HEK293 (cell line): ENCODE data around the gene CRP.

Experiments used
- CTCF ChIP-seq: fragments of 450-650 bp; formaldehyde crosslinking; IDR thresholded peaks from 2 replicates; pipeline ENCODE4 v1.5.1; 2016; ENCODE audit warnings: missing biosample characterization, missing genetic modification characterization
- HIC1 ChIP-seq: fragments of 450-650 bp; formaldehyde crosslinking; IDR thresholded peaks from 2 replicates; pipeline ENCODE4 v1.5.1; 2016; ENCODE audit warnings: missing biosample characterization, missing genetic modification characterization
- REPIN1 ChIP-seq: fragments of 450-650 bp; formaldehyde crosslinking; IDR thresholded peaks from 2 replicates; pipeline ENCODE4 v1.5.1; 2017; ENCODE audit warnings: missing biosample characterization, missing genetic modification characterization, low read depth
- REST ChIP-seq: fragments of 450-650 bp; formaldehyde crosslinking; IDR thresholded peaks from 2 replicates; pipeline ENCODE4 v1.5.1; 2016; ENCODE audit warnings: missing biosample characterization, missing genetic modification characterization
- SCRT2 ChIP-seq: fragments of 450-650 bp; formaldehyde crosslinking; IDR thresholded peaks from 2 replicates; pipeline ENCODE4 v1.5.1; 2016; ENCODE audit warnings: missing biosample characterization, missing genetic modification characterization
- ZBTB21 ChIP-seq: fragments of 450-650 bp; formaldehyde crosslinking; IDR thresholded peaks from 2 replicates; pipeline ENCODE4 v1.5.1; 2017; ENCODE audit warnings: missing biosample characterization, missing genetic modification characterization
- ZBTB8A ChIP-seq: fragments of 450-650 bp; formaldehyde crosslinking; IDR thresholded peaks from 2 replicates; pipeline ENCODE4 v1.5.1; 2016; ENCODE audit warnings: missing biosample characterization, missing genetic modification characterization
- ZFP41 ChIP-seq: fragments of 450-650 bp; formaldehyde crosslinking; IDR thresholded peaks from 2 replicates; pipeline ENCODE4 v1.5.1; 2016; ENCODE audit warnings: missing biosample characterization, missing genetic modification characterization, borderline replicate concordance
- ZNF121 ChIP-seq: fragments of 450-650 bp; formaldehyde crosslinking; IDR thresholded peaks from 2 replicates; pipeline ENCODE4 v1.5.1; 2016; ENCODE audit warnings: missing biosample characterization, missing genetic modification characterization
- ZNF514 ChIP-seq: fragments of 450-650 bp; formaldehyde crosslinking; IDR thresholded peaks from 2 replicates; pipeline ENCODE4 v1.5.1; 2016; ENCODE audit warnings: missing biosample characterization, missing genetic modification characterization

GRCh38 chr1:159749630-159750029 is 35.2 kb upstream of the CRP start:
- no peak for TF ChIP-seq SCRT2 (tag by site-specific recombination)
- no peak for TF ChIP-seq HIC1 (tag by site-specific recombination)
- TF ChIP-seq ZNF514 (tag by site-specific recombination) = no peak
- TF ChIP-seq REST (tag by site-specific recombination) = no peak
- TF ChIP-seq CTCF (tag by site-specific recombination) = no peak
- TF ChIP-seq ZNF121 (tag by site-specific recombination) = no peak
- TF ChIP-seq ZBTB21 (tag by site-specific recombination) = no peak
- no peak for TF ChIP-seq ZFP41
- no peak for TF ChIP-seq ZBTB8A (tag by site-specific recombination)
- TF ChIP-seq REPIN1 (tag by site-specific recombination) = no peak
